D721Med (cell line): ENCODE data around the gene KCNIP3.
"Not testable (repeated sequence)": the region's sequence is repeated elsewhere in the genome, so short reads cannot be mapped to it uniquely, and the experiment has no call there.

Experiments
- DNase-seq: peaks from one replicate; pipeline ENCODE4 v3.0.0; 2011; ENCODE audit warnings: low spot score; ENCODE audit not compliant: insufficient read length
- FAIRE-seq: peaks from 2 replicates; lab custom pipeline; 2011; peaks lifted over from hg19 to GRCh38; lab: Jason Lieb, UNC
- CTCF ChIP-seq: IDR thresholded peaks from 2 replicates; pipeline ENCODE4 v1.5.1; 2012; ENCODE audit warnings: mild to moderate bottlenecking, control low read depth; ENCODE audit not compliant: insufficient read depth; ENCODE audit errors: missing control alignments

The KCNIP3 gene

GRCh38 chr2:95414015-95414594 lies 117.0 kb downstream of the KCNIP3 start:
- TF ChIP-seq CTCF: peak; percentile 69
- DNase-seq: peak; percentile 47
- FAIRE-seq: not testable (repeated sequence)

- FAIRE-seq, DNase-seq: not testable (repeated sequence)
These were observed 118.0 kb downstream of the KCNIP3 start for GRCh38 chr2:95415138-95415537.

GRCh38 chr2:95415561-95415960 lies 118.4 kb downstream of the KCNIP3 start:
- DNase-seq, FAIRE-seq: not testable (repeated sequence)

GRCh38 chr2:95427196-95427867 lies 130.2 kb downstream of the KCNIP3 start:
- not testable (repeated sequence) for FAIRE-seq, DNase-seq

- FAIRE-seq, DNase-seq: not testable (repeated sequence)
These were observed 132.8 kb downstream of the KCNIP3 start for GRCh38 chr2:95429748-95430467.

GRCh38 chr2:95433373-95433772 lies 136.2 kb downstream of the KCNIP3 start:
- FAIRE-seq, DNase-seq: not testable (repeated sequence)

- FAIRE-seq, DNase-seq: not testable (repeated sequence)
These were observed 136.8 kb downstream of the KCNIP3 start for GRCh38 chr2:95433973-95434372.

- FAIRE-seq, DNase-seq: not testable (repeated sequence)
These were observed 137.4 kb downstream of the KCNIP3 start for GRCh38 chr2:95434507-95435076.

- DNase-seq, FAIRE-seq: not testable (repeated sequence)
These were observed 138.2 kb downstream of the KCNIP3 start for GRCh38 chr2:95435162-95435871.
